Fibroblast of lung (primary cell): ENCODE measurements around the gene ATRIP. TPM values are rescaled to one million over a fixed set of nuclear protein-coding genes. Genes with fewer than 3 reads are reported as not detected.

Experiments
- DNase-seq, 2 donors: peaks; one replicate each; pipeline versions ENCODE4 v3.0.0 to v3.0.0-alpha.2; 2010; ENCODE audit warnings: low read depth in 2 of 2
- H2AFZ ChIP-seq: 2 replicates; pipeline ENCODE4 v1.5.1; 2012; ENCODE audit warnings: low read length, control low read depth, inconsistent platforms
- H3K27ac ChIP-seq: 2 replicates; pipeline ENCODE4 v1.5.1; 2011; ENCODE audit warnings: low read length, control low read depth; ENCODE audit not compliant: insufficient read depth
- H3K27me3 ChIP-seq: 2 replicates; pipeline ENCODE4 v1.5.1; 2011; ENCODE audit warnings: mild to moderate bottlenecking, low read length; ENCODE audit not compliant: control insufficient read depth, insufficient read depth
- H3K36me3 ChIP-seq: 2 replicates; pipeline ENCODE4 v1.5.1; 2011; ENCODE audit warnings: low read length; ENCODE audit not compliant: control insufficient read depth, insufficient read depth
- H3K4me1 ChIP-seq: 2 replicates; pipeline ENCODE4 v1.5.1; 2011; ENCODE audit warnings: low read length; ENCODE audit not compliant: control insufficient read depth, insufficient read depth; ENCODE audit errors: extremely low read depth
- H3K4me2 ChIP-seq: 2 replicates; pipeline ENCODE4 v1.5.1; 2011; ENCODE audit warnings: low read length, control low read depth; ENCODE audit not compliant: insufficient read depth; ENCODE audit errors: extremely low read depth
- H3K4me3 ChIP-seq, 4 experiments: fragments of 200-600 bp in 1 of 4; sonication (generic) in 1 of 4; replicated peaks in 1 of 4; 2 replicates each; pipeline ENCODE4 v1.5.1; 2011 to 2016; ENCODE audit warnings: low read length in 4 of 4, low read depth in 3 of 4, mild to moderate bottlenecking in 3 of 4, control low read depth in 2 of 4, inconsistent platforms in 1 of 4, mixed read lengths in 1 of 4; ENCODE audit not compliant: insufficient read depth in 1 of 4; ENCODE audit errors: control extremely low read depth in 1 of 4
- H3K79me2 ChIP-seq: 2 replicates; pipeline ENCODE4 v1.5.1; 2012; ENCODE audit warnings: mild to moderate bottlenecking, low read length, inconsistent platforms; ENCODE audit not compliant: control insufficient read depth, insufficient read depth
- H3K9ac ChIP-seq: 2 replicates; pipeline ENCODE4 v1.5.1; 2011; ENCODE audit warnings: mild to moderate bottlenecking, low read length, control low read depth; ENCODE audit not compliant: insufficient read depth
- H3K9me3 ChIP-seq: 2 replicates; pipeline ENCODE4 v1.5.1; 2012; ENCODE audit warnings: low read depth, low read length; ENCODE audit not compliant: control insufficient read depth, insufficient read depth
- H4K20me1 ChIP-seq: 2 replicates; pipeline ENCODE4 v1.5.1; 2011; ENCODE audit warnings: low read length; ENCODE audit not compliant: control insufficient read depth, insufficient read depth; ENCODE audit errors: extremely low read depth
- EZH2 ChIP-seq: IDR thresholded peaks from 2 replicates; pipeline ENCODE4 v1.5.1; 2012; ENCODE audit warnings: low read length, control low read depth, mild to moderate bottlenecking; ENCODE audit errors: missing control alignments
- polyA plus RNA-seq, 2 donors: library from polyadenylated mRNA; depleted of rRNA in 1 of 2; stranded (reverse) in 1 of 2; unstranded in 1 of 2; fragments of >200 nt; gene quantifications; 2 replicates each; pipeline ENCODE4 v1.2.1, GENCODE V29; 2011 to 2012; ENCODE audit warnings: missing spikeins in 1 of 2
- total RNA-seq: library from RNA; depleted of rRNA; stranded (reverse); fragments of >200 nt; gene quantifications from 2 replicates; pipeline ENCODE4 v1.2.1, GENCODE V29; 2014
- TF ChIP-seq, protein P1 (sequence below), 2 donors: IDR thresholded peaks in 1 of 2; conservative IDR thresholded peaks in 1 of 2; 1 replicate in 1 of 2; 2 replicates in 1 of 2; pipeline ENCODE4 v1.5.1; 2011 to 2012; ENCODE audit warnings: low read length in 2 of 2, control low read depth in 1 of 2, inconsistent platforms in 1 of 2, low read depth in 1 of 2, mild to moderate bottlenecking in 1 of 2

ATRIP gene
- total and polyA plus RNA-seq, 2 donors (not counting 1 experiment from before 2014, with no cell fraction given): 3.0 to 5.0 TPM

DNA sequence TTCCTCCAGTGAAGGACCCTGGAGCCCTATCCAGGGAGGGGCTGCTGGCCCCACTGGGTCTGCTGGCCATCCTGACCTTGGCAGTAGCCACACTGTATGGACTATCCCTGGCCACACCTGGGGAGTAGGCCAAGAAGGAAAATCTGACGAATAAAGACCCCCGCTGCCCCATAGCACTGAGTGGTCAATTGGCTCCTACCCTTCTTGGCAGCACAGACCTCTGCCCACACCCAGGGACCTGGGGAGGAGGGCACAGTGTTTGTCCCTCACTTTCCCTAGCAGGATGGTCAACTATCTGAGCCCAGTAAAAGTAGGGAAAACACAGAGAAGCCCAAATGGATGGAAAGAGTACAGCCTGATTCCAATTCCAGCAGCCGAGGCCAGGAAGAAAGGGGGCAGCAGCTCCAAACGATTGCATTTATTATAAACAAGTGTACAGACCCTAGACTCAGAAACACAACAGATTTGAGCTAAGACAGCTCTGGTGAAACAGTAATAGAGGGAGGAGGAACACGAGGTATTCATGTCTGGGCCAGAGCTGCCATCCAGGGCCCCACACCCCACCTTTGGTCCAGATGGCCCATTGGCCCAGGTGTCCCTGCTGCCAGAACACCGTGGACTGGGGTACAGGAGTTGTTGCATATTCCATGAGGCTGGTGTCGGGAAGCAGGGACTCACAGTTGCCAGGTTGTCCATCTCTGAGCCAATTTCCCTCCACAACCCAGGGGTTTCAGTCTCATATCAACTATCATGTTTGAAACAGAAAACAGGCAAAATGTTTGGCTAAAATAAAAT is 21.1 kb downstream of the ATRIP start:
- Histone ChIP-seq H2AFZ (no peak overlapping the region), H3K79me2 (peaks cover 61% of the 10 kb centered on the region), H4K20me1 (no peaks in the 10 kb centered on the region), H3K36me3 (peaks cover 34% of the 10 kb centered on the region), H3K4me2 (peak overlapping the region; percentile 91), H3K9ac (peak overlapping the region; percentile 97), H3K4me1 (peaks cover 27% of the 10 kb centered on the region), H3K27me3 (no peaks in the 10 kb centered on the region), H3K27ac (peak overlapping the region; percentile 100), H3K4me3 (peak overlapping the region in 3 of 4 experiments; percentile 50 to 66 (median 66)), H3K9me3 (no peaks in the 10 kb centered on the region)
- TF ChIP-seq EZH2: no peak
- DNase-seq: no peak

DNA sequence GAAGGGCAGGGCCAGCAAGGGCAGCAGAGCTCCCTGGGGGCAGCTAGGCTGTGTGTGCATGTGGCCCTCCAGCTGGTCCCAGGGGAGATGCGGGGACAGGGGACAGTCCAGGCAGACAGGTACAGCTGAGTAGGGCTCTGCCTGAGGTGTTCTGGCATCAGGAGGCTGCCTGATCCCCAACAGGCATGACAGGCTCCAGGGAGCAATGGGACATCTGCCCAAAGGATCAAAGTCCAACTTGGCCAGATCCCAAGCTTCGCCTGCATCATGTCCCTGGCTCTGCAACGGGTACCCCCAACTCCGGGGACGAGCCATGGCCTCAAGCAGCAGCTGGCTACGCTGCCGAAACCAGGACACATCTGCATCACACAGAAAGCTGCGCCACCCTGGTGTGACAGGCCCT is 21.8 kb downstream of the ATRIP start:
- Histone ChIP-seq H4K20me1 (no peaks in the 10 kb centered on the region), H3K4me2 (no peak overlapping the region)

DNA sequence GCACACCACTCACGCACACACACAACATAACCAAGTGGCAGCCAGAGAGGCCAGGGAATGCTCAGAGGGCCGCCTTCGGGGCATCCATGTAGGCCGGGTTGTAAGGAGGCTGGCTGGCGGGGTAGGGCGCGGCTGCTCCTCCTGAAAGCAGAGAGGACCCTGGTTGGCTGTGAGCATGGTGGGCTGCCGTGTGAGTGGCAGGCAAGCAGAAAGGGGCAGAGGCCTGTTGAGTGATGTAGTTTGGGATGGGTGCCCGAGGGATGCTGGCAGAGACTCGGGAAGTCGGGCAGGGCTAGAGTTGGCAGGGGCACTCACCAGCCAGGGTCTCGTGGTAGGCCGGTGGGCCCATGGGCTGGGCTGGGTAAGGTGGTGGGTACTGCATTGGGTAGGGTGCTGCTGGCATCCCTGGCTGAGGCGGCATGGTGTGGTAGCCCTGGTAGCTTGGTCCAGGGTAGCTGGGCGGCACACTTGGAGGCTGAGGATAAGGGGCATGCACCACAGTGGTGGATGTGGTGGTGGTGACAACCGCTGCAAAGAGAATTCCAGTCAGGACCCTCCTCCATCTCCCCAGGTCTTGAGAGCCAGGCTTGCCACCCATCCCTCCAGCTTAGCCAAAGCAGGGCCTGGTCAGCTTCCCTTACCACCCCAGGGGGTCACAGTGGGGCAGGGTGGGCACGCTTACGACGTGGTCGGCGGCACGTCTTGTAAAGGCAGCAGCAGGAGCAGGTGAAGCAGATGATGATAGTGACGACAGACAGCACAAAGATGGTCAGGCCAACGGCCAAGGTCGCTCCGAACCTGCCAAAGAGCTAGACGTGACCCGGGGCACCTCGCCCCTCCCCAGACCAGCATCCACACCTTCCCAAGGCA is 22.7 kb downstream of the ATRIP start:
- H3K9me3 ChIP-seq: no peaks in the 10 kb centered on the region
- no peak for DNase-seq
- no peaks in the 10 kb centered on the region for H4K20me1 ChIP-seq
- no peak overlapping the region for H3K27ac ChIP-seq
- no peak overlapping the region for H3K4me2 ChIP-seq
- H3K79me2 ChIP-seq: peaks cover 63% of the 10 kb centered on the region
- H2AFZ ChIP-seq: no peak overlapping the region
- no peak overlapping the region for H3K4me3 ChIP-seq
- H3K4me1 ChIP-seq: peaks cover 31% of the 10 kb centered on the region
- peaks cover 34% of the 10 kb centered on the region for H3K36me3 ChIP-seq
- no peaks in the 10 kb centered on the region for H3K27me3 ChIP-seq
- no peak for TF ChIP-seq EZH2
- H3K9ac ChIP-seq: no peak overlapping the region

More for the DNA sequence above, 21.8 kb downstream of the ATRIP start:
- no peak for DNase-seq
- Histone ChIP-seq H3K27ac (peak overlapping the region; percentile 20), H3K4me1 (peaks cover 31% of the 10 kb centered on the region), H3K9me3 (no peaks in the 10 kb centered on the region), H3K36me3 (peaks cover 34% of the 10 kb centered on the region), H2AFZ (no peak overlapping the region), H3K27me3 (no peaks in the 10 kb centered on the region), H3K4me3 (no peak overlapping the region), H3K9ac (no peak overlapping the region), H3K79me2 (peaks cover 63% of the 10 kb centered on the region)
- TF ChIP-seq, protein P1, sequence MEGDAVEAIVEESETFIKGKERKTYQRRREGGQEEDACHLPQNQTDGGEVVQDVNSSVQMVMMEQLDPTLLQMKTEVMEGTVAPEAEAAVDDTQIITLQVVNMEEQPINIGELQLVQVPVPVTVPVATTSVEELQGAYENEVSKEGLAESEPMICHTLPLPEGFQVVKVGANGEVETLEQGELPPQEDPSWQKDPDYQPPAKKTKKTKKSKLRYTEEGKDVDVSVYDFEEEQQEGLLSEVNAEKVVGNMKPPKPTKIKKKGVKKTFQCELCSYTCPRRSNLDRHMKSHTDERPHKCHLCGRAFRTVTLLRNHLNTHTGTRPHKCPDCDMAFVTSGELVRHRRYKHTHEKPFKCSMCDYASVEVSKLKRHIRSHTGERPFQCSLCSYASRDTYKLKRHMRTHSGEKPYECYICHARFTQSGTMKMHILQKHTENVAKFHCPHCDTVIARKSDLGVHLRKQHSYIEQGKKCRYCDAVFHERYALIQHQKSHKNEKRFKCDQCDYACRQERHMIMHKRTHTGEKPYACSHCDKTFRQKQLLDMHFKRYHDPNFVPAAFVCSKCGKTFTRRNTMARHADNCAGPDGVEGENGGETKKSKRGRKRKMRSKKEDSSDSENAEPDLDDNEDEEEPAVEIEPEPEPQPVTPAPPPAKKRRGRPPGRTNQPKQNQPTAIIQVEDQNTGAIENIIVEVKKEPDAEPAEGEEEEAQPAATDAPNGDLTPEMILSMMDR (conservative IDR thresholded peaks at IDR 0.05 in 1 of 2, IDR thresholded peaks at IDR 0.05 in 1 of 2; ENCODE audit: low read depth in 1 of 2, low read length in 2 of 2): no peak
- no peak for TF ChIP-seq EZH2
